ENCODE results near the gene BGLAP.

BGLAP gene

DNA sequence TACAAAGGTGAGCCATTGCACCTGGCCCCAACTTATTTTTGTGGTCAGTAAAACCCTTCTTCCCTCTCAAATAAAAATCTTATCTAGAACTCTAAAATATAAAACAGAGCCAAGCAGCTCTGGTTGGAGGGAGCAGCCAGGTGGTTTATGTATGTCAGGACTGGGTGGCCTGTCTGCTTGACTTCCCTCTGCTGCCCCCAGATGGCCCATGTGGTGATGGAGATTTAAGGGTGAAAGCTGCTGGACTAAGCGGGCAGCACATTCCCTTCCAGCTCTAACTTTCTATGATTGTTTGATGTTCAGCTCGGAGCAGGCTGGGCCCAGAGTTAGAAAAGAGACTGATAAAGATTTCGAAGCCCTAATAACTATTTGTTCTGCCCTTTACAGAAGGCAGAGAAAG lies 17.8 kb downstream of the BGLAP start:
- no peak for DNase-seq

GRCh38 chr1:156260896-156261295 lies 18.9 kb downstream of the BGLAP start:
- no peak for DNase-seq

DNA sequence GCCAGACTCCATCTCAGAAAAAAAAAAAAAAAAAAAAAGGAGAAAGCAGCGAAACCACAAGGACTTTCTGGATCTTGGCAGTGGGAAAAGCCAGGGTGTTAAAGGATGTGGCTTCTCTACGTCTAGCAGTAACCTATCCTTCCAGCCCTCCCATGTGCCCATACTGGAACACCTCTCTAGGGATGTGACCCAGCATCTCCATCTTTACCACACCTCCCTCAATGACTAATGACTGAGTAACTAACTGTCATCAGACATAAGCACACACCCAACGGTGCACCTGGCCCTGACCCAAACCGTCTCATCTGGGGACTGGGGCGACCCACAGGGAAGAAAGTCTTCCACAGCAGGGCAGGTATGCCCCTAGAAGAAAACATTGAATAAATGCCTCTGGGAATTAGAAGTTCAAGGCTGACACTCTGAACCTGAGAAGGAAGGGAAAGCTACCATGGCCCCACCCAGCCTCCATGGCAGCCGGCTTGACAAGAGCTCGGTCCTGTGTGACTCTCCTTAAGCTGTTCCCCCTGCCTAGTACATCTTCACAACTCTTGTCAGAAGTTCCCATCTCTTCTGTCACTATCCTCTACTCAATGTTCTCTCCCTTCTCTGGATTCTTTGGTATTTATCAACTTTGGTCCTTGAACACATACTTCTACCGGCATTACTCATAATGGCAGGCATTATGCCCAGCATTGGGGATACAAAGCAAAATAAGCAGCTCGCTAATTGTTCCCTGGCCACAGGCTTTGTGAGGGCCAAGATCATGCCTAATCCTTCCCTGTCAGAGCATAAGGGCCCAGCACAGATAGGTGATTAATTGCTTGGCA lies 20.7 kb downstream of the BGLAP start:
- DNase-seq = no peak

DNA sequence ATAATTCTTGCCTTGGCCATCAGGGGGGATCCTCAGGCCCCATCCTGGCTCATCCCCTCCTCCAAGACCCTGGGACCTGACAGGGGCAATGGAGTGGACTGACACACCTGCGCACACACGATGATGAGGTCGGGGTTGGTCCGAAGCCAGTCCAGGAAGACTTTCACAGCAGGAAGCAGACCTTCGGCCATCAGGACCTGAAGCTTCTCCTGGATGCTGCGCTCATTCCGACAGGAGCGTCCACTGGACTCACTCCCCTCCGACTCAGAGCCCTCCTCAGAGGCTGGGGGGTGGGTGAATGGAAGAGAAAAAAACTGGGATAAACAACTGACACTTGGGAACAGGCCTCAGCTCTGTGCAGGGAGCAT lies 21.3 kb downstream of the BGLAP start:
- no peak for DNase-seq

DNA sequence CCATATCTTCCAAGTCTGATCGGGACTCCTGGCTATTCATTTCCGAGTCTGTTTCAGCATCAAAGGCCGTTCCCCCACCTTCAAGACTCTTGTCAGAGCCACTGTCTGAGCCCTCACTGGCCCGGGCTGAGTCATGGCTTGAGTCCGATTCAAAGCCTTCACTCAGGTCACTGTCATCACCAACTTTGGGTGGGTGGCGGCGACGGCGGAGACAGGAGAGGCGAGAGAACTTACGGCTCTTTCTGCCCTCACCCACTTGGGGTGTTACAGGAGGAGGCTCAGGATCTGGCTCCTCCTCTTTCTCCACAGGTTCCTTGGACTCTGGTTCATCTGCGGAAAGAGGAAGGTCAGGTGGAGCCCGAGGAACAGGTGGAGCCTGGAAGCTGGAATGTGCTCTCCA lies 24.1 kb downstream of the BGLAP start:
- DNase-seq = no peak

GRCh38 chr1:156268336-156268735 lies 26.4 kb downstream of the BGLAP start:
- no peak for DNase-seq

GRCh38 chr1:156270314-156270713 lies 28.3 kb downstream of the BGLAP start:
- DNase-seq = no peak

- DNase-seq = no peak
Measured at GRCh38 chr1:156276532-156276931, 34.5 kb downstream of the BGLAP start.

GRCh38 chr1:156276966-156277381 lies 35.0 kb downstream of the BGLAP start:
- no peak for DNase-seq

GRCh38 chr1:156279837-156280236 lies 37.9 kb downstream of the BGLAP start:
- DNase-seq = no peak

GRCh38 chr1:156281281-156281680 lies 39.3 kb downstream of the BGLAP start:
- peak; percentile 78 for DNase-seq

DNA sequence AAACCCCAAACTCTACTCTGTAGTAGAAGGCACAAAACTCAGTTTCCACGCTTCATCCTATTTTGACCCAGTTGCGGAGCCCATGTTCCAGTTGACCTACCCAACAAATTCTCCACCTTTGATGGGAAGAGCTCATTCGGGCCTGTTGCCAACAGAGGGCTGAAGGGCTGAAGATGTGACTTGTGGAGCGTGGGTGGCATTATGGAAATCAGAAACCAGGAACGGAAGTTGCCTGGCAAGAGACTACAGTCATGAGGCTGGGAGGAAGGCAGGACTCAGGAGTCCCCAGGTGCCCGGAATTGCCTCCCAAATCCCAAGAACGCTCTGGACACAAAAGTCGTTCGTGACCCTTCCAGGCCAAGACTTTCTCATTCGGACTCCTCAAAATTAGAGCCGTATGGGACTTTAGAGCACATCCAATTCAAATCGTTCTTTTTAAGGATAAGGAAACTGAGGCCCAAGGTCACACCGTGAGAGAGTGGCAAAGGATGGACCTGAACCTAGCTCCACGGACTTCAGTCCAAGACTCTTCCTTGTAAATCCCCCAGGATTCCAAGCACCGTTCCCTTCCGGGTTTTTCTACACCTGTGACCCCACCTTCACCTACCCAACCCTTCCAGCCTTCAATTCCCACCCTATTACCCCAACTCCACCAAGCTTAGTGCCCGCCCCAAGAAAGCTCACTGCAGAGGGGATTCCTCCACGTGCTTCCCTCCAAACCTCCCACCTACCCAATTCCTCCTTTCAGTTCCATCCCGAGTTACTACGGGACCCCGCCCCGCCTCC lies 39.9 kb downstream of the BGLAP start:
- peak; percentile 63 for DNase-seq

- peak; percentile 94 for DNase-seq
Measured at GRCh38 chr1:156282479-156283222, 40.7 kb downstream of the BGLAP start, which contains the start of gene SMG5. Gene SMG5, minus strand, starts transcription at chr1:156282825. Its CDS starts 145 bp downstream, at chr1:156282680.

DNA sequence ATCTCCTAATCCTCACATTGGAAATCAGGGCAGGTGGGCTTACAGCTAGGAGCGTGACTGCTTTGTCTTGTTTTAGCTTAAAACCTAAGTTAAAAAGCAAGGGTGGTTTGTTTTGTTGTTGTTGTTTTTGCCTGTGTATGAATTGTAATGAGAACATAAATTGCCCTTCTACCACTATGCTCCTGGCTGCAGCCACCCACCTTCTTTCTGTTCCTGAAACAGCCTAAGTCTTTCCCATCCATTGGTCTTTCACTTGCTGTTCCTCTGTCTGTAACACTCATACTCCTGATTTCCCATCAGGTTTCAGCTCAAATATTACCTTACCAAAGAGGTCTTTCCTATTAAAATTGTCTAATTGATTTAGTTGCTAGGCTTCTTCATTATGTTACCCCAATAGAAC lies 41.5 kb downstream of the BGLAP start:
- DNase-seq = no peak

- no peak for DNase-seq
Measured at GRCh38 chr1:156284112-156284511, 42.1 kb downstream of the BGLAP start, which contains the start of gene TMEM79. Gene TMEM79, plus strand, starts transcription at chr1:156284325. Its CDS starts 902 bp downstream, at chr1:156285227.

GRCh38 chr1:156284757-156285156 lies 42.8 kb downstream of the BGLAP start:
- no peak for DNase-seq

DNA sequence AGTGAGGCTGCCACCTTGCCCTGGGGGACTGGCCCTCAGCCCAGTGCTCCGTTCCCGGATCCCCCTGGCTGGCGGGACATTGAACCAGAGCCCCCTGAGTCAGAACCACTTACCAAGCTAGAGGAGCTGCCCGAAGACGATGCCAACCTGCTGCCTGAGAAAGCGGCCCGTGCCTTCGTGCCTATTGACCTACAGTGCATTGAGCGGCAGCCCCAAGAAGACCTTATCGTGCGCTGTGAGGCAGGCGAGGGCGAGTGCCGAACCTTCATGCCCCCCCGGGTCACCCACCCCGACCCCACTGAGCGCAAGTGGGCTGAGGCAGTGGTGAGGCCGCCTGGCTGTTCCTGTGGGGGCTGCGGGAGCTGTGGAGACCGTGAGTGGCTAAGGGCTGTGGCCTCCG lies 43.5 kb downstream of the BGLAP start:
- DNase-seq = no peak

DNA sequence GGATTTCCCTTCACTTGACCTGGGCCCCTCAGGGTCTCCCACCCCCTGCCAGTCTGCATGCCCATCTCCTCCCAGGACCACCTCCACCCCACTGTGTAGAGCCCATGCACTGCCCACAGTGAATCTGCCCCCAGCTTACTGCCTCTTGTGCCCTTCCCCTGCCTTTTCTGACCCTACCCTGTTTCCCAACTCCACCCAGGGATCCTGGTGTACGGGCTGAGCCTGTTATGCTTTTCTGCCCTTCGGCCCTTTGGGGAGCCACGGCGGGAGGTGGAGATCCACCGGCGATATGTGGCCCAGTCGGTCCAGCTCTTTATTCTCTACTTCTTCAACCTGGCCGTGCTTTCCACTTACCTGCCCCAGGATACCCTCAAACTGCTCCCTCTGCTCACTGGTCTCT lies 44.1 kb downstream of the BGLAP start:
- DNase-seq = no peak

DNA sequence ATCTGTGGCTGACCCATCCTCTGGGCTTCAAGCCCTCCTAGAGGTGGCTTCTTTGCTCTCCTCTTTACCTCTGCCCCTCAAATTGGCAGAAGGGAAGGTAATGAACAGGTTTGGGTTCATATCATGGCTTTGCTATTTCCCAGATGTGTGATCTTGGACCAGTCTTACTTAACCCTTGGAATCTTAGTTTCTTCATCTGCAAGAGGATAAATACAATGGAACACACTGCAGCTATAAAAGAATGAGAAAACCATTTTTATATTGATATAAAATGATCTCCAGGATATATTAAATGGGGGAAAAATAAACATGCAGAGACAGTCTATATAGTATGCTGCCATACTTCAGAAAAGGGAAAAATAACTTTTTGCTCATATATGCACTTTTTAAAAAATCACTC lies 47.9 kb downstream of the BGLAP start:
- DNase-seq = no peak

GRCh38 chr1:156291226-156292061 lies 49.5 kb downstream of the BGLAP start:
- DNase-seq = no peak

Data from activated CD8-positive, alpha-beta memory T cell treated with anti-CD3 and anti-CD28 coated beads, Interleukin-2, amount 50 U/mL, for 48 hours (primary cell).